ENCODE data around the gene MEGF6. TPM values are rescaled to one million over a fixed set of nuclear protein-coding genes. Genes with fewer than 3 reads are reported as not detected.

Gene MEGF6
- total and polyA plus RNA-seq, 8 donors: 40.6 to 108 (median 51.5) TPM

DNA sequence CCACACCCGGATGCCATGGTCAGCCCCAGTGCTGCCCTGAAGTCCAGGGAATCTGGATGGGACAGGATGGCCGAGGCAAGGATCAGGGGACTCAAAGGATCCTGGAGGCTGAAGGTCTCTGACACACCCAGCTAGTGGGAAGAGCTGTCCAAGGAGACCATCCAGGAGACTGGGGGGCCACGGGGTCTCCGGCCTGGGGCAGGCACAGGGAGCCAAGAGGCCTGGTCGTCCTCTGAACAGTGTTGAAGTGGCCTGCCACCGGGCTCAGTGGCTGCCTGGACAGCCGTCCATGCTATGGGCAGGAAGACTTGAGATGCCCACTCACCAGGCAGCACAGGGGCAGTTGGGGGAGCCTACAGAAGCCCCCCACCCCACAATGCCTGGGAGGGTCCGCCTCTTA lies 41.9 kb downstream of the MEGF6 start:
- no peaks in the 10 kb centered on the region for H3K27me3 ChIP-seq
- H3K4me3 ChIP-seq: no peak overlapping the region
- DNase-seq: no peak
- H3K9me3 ChIP-seq: no peaks in the 10 kb centered on the region
- no peak for ATAC-seq
- H3K4me1 ChIP-seq: no peaks in the 10 kb centered on the region
- no peak overlapping the region for H3K27ac ChIP-seq
- intact Hi-C loops (cut with DNase I): loop anchor here in 1 of 2 donors (5.0 kb wide), 1 partner anchor 48 kb away; no protein-coding TSS in a partner anchor
- H3K36me3 ChIP-seq: no peaks in the 10 kb centered on the region
- TF ChIP-seq, protein P1, sequence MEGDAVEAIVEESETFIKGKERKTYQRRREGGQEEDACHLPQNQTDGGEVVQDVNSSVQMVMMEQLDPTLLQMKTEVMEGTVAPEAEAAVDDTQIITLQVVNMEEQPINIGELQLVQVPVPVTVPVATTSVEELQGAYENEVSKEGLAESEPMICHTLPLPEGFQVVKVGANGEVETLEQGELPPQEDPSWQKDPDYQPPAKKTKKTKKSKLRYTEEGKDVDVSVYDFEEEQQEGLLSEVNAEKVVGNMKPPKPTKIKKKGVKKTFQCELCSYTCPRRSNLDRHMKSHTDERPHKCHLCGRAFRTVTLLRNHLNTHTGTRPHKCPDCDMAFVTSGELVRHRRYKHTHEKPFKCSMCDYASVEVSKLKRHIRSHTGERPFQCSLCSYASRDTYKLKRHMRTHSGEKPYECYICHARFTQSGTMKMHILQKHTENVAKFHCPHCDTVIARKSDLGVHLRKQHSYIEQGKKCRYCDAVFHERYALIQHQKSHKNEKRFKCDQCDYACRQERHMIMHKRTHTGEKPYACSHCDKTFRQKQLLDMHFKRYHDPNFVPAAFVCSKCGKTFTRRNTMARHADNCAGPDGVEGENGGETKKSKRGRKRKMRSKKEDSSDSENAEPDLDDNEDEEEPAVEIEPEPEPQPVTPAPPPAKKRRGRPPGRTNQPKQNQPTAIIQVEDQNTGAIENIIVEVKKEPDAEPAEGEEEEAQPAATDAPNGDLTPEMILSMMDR (IDR thresholded peaks at IDR 0.05): no peak

DNA sequence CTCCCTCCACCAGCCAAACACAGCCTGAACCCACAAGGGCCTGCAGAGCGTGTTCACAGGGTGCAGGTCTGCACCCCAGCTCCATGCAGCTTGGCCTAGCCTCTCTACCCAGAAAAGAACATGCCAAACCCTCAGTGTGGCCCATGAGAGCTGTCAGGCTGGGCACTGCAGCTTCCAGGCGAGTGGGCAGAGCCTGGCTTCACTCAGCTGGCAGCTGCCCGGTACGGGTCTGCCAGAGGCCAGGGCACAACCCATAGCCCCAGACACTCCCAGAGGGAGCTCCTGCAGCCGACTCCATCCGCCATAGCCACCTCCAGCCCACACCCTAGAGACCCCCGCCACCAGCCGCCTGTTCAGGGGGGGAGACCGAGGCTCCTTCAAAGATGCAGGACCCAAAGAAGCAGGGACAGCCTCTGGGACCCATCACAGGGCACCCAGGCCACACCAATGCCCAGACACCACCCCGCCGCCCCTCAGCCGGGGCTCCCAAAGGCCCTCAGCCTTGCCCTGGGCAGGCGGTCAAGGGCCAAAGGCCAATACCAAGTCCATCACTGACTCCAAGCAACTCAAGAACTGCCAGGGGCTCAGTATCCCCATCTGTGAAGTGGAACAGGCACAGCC lies 42.4 kb downstream of the MEGF6 start:
- H3K27ac ChIP-seq: no peak overlapping the region
- no peak overlapping the region for H3K4me3 ChIP-seq
- no peaks in the 10 kb centered on the region for H3K27me3 ChIP-seq
- no peak for ATAC-seq
- intact Hi-C loops (cut with DNase I): loop anchor here in 1 of 2 donors (5.0 kb wide), 1 partner anchor 48 kb away; no protein-coding TSS in a partner anchor
- no peak for DNase-seq
- H3K9me3 ChIP-seq: no peaks in the 10 kb centered on the region
- no peaks in the 10 kb centered on the region for H3K36me3 ChIP-seq
- H3K4me1 ChIP-seq: no peaks in the 10 kb centered on the region
- TF ChIP-seq, protein P1 (IDR thresholded peaks at IDR 0.05): no peak

DNA sequence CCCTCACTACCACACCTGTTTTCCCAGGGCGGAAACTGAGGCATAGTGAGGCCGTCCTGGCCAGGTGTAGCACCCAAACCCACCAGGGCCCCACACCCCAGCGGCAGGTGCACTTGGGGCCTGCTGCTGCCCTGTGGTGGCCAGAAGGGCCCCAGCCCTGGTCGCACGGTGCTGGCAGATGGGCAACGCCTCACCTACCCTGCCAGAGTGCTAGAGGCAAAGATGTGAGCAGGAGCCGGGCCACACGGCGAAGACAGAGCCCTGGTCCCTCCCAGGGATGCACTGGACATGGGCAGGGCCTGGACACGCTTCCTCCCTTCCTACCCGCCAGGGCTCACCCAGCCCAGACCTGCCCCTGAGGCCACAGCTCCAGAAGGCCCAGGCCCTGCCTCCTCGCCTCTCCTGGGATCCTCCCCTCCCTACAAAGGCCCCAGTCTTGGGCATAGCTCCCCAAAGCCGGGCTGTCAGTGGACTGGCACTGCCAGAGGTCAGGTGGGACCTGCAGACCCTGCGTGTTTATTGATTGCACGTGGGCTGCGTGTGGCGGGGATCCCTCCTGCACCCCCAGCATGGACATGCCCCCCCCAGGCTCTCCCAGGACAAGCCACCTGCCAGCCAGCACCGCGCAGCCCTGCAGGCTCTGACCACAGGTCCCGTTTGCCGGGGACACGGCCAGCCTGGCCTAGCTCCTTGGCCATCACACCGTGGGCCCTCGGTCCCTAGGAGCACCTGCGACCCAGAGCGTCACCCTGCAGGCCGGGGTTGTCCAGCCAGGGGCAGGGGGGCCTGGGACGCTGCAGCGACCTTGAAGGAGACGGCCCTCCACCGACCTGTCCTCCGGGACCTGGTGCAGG lies 44.1 kb downstream of the MEGF6 start:
- DNase-seq: no peak
- Histone ChIP-seq H3K36me3 (no peaks in the 10 kb centered on the region), H3K27me3 (no peaks in the 10 kb centered on the region), H3K4me3 (no peak overlapping the region), H3K27ac (no peak overlapping the region), H3K4me1 (no peaks in the 10 kb centered on the region), H3K9me3 (no peaks in the 10 kb centered on the region)
- TF ChIP-seq, protein P1 (IDR thresholded peaks at IDR 0.05): no peak
- intact Hi-C loops (cut with DNase I): loop anchor here in 1 of 2 donors (5.0 kb wide), 1 partner anchor 50 kb away; no protein-coding TSS in a partner anchor
- ATAC-seq: no peak

- no peaks in the 10 kb centered on the region for H3K9me3 ChIP-seq
- H3K4me1 ChIP-seq: no peaks in the 10 kb centered on the region
- ATAC-seq (no peak), DNase-seq (no peak)
- intact Hi-C loops (cut with DNase I): loop anchor here in 1 of 2 donors (5.0 kb wide), 1 partner anchor 51 kb away; no protein-coding TSS in a partner anchor
- H3K27ac ChIP-seq: no peak overlapping the region
- H3K4me3 ChIP-seq: no peak overlapping the region
- H3K36me3 ChIP-seq: no peaks in the 10 kb centered on the region
- no peaks in the 10 kb centered on the region for H3K27me3 ChIP-seq
- TF ChIP-seq, protein P1 (IDR thresholded peaks at IDR 0.05): no peak
These were observed 45.1 kb downstream of the MEGF6 start for GRCh38 chr1:3566003-3566885.

All from left lung (tissue), 10 donors.